Left renal cortex interstitium (tissue), 4 donors: Measurements from ENCODE around the gene CORO1A. TPM values are rescaled to one million over a fixed set of nuclear protein-coding genes. Genes with fewer than 3 reads are reported as not detected.
"Not testable (repeated sequence)": the region's sequence is repeated elsewhere in the genome, so short reads cannot be mapped to it uniquely, and the experiment has no call there.

ENCODE experiments used
- DNase-seq, 4 donors: peaks; one replicate each; pipeline ENCODE4 v3.0.0-alpha.2; 2013; ENCODE audit warnings: low read depth in 4 of 4, low spot score in 2 of 4, missing footprints in 1 of 4
- polyA plus RNA-seq, 4 donors: library from polyadenylated mRNA; unstranded; fragments of 120-200 nt; gene quantifications; one replicate each; pipeline ENCODE4 v1.2.1, GENCODE V29; 2013; ENCODE audit not compliant: insufficient read length in 4 of 4

Gene CORO1A
- polyA plus RNA-seq, 4 donors = 7.6 to 15.3 (median 11.2) TPM

- DNase-seq = not testable (repeated sequence)
Measured at GRCh38 chr16:30199049-30199448, 15.6 kb downstream of the CORO1A start, which contains the start of gene SULT1A3. SULT1A3 (plus strand) TSS chr16:30199255; CDS start chr16:30200729, 1,474 bp downstream.

GRCh38 chr16:30199608-30200343 lies 16.4 kb downstream of the CORO1A start:
- not testable (repeated sequence) for DNase-seq

GRCh38 chr16:30205541-30206236 lies 22.3 kb downstream of the CORO1A start:
- DNase-seq = not testable (repeated sequence)

GRCh38 chr16:30206252-30206651 lies 22.9 kb downstream of the CORO1A start:
- not testable (repeated sequence) for DNase-seq

GRCh38 chr16:30207063-30207704 lies 23.8 kb downstream of the CORO1A start:
- DNase-seq = not testable (repeated sequence)

GRCh38 chr16:30209032-30209431 lies 25.6 kb downstream of the CORO1A start:
- DNase-seq = not testable (repeated sequence)

- not testable (repeated sequence) for DNase-seq
Measured at GRCh38 chr16:30211414-30211813, 28.0 kb downstream of the CORO1A start.

- not testable (repeated sequence) for DNase-seq
Measured at GRCh38 chr16:30217082-30217481, 33.7 kb downstream of the CORO1A start.

Other genes starting within 250 kb of the CORO1A start
- gene TMEM219, start 221.5 kb upstream of the CORO1A start, polyA plus RNA-seq = 100 to 1,000 TPM; 104 to 134 (median 113) TPM
- gene TAOK2, start 209.7 kb upstream of the CORO1A start, polyA plus RNA-seq = 10 to 100 TPM; 35.4 to 60.5 (median 52.2) TPM
- 10 to 100 TPM; 17.3 to 21.9 (median 19.8) TPM for gene HIRIP3, start 188.0 kb upstream of the CORO1A start, polyA plus RNA-seq
- gene INO80E, start 187.4 kb upstream of the CORO1A start, polyA plus RNA-seq = 10 to 100 TPM; 36.3 to 70.3 (median 55.2) TPM
- gene DOC2A, start 172.6 kb upstream of the CORO1A start, polyA plus RNA-seq = 1 to 10 TPM; 1.4 to 4.8 (median 3.7) TPM
- gene C16orf92, start 160.4 kb upstream of the CORO1A start, polyA plus RNA-seq = not detected
- 1 to 10 TPM in 3 of 4 donors, under 1 TPM in 1; 0.90 to 1.8 (median 1.3) TPM for gene TLCD3B, start 152.3 kb upstream of the CORO1A start, polyA plus RNA-seq
- 100 to 1,000 TPM; 469 to 648 (median 516) TPM for gene ALDOA, start 117.8 kb upstream of the CORO1A start, polyA plus RNA-seq
- gene PPP4C, start 107.6 kb upstream of the CORO1A start, polyA plus RNA-seq = 100 to 1,000 TPM in 3 of 4 donors, 10 to 100 TPM in 1; 84.6 to 114 (median 105) TPM
- gene TBX6, start 91.7 kb upstream of the CORO1A start, polyA plus RNA-seq = 1 to 10 TPM in 3 of 4 donors, under 1 TPM in 1; 0.93 to 2.4 (median 1.7) TPM
- gene YPEL3, start 87.4 kb upstream of the CORO1A start, polyA plus RNA-seq = 10 to 100 TPM; 44.5 to 78.0 (median 68.7) TPM
- 10 to 100 TPM in 3 of 4 donors, 1 to 10 TPM in 1; 9.8 to 17.5 (median 12.8) TPM for gene GDPD3, start 70.1 kb upstream of the CORO1A start, polyA plus RNA-seq
- gene MAPK3, start 60.4 kb upstream of the CORO1A start, polyA plus RNA-seq = 100 to 1,000 TPM in 1 of 4 donors, 10 to 100 TPM in 3; 80.6 to 100 (median 87.3) TPM
- 10 to 100 TPM; 25.8 to 48.3 (median 30.7) TPM for gene BOLA2B, start 10.1 kb downstream of the CORO1A start, polyA plus RNA-seq
- 10 to 100 TPM; 16.4 to 38.3 (median 30.9) TPM for gene SLX1A, start 10.3 kb downstream of the CORO1A start, polyA plus RNA-seq
- gene SULT1A3, start 15.7 kb downstream of the CORO1A start, polyA plus RNA-seq = 10 to 100 TPM in 3 of 4 donors, 1 to 10 TPM in 1; 2.9 to 16.8 (median 14.2) TPM
- 10 to 100 TPM in 2 of 4 donors, 1 to 10 TPM in 2; 2.1 to 29.1 (median 10.9) TPM for gene NPIPB13, start 64.9 kb downstream of the CORO1A start, polyA plus RNA-seq
- 10 to 100 TPM; 55.4 to 65.2 (median 61.0) TPM for gene CD2BP2, start 171.7 kb downstream of the CORO1A start, polyA plus RNA-seq
- gene TBC1D10B, start 186.9 kb downstream of the CORO1A start, polyA plus RNA-seq = 10 to 100 TPM; 28.5 to 46.7 (median 39.8) TPM
- gene MYL11, start 191.2 kb downstream of the CORO1A start, polyA plus RNA-seq = 1 to 10 TPM in 1 of 4 donors, under 1 TPM in 3; 0.51 to 1.6 (median 0.62) TPM
- 1 to 10 TPM; 1.5 to 3.6 (median 2.8) TPM for gene SEPTIN1, start 199.0 kb downstream of the CORO1A start, polyA plus RNA-seq
- 10 to 100 TPM; 11.7 to 17.5 (median 13.7) TPM for gene ZNF48, start 211.8 kb downstream of the CORO1A start, polyA plus RNA-seq
- gene ZNF771, start 224.0 kb downstream of the CORO1A start, polyA plus RNA-seq = 10 to 100 TPM in 1 of 4 donors, 1 to 10 TPM in 3; 5.5 to 12.5 (median 6.9) TPM
- gene DCTPP1, start 246.4 kb downstream of the CORO1A start, polyA plus RNA-seq = 10 to 100 TPM; 44.1 to 64.1 (median 48.8) TPM